ENCODE results near the gene SGO1. TPM values are rescaled to one million over a fixed set of nuclear protein-coding genes. Genes with fewer than 3 reads are reported as not detected.

Gene SGO1
- total and polyA plus RNA-seq, 4 donors, result 0.44 to 1.0 (median 0.83) TPM

DNA sequence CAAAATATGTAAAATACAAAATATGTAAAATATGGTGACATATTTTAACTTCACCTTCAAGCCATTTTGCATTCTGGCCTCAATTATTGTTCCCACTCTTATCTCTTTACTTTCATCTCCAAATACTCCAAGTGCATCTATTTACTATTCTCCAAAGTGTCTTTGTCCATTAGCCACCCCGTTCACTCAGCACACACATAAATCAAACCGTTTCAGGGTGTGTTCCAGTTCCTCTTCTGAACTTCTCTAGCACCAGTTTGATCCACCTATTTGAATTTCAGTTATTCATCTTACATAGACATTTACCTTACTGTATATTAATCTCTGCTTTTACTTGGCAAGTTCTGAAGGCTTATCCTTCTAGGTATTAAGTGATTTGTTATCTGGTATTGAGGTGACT is 45.1 kb downstream of the SGO1 start:
- no peaks in the 10 kb centered on the region for H3K9me3 ChIP-seq (ENCODE audit: control insufficient read depth in 4 of 4, insufficient read depth in 3 of 4, low read length in 3 of 4)
- DNase-seq (no peak), ATAC-seq (ENCODE audit: insufficient read depth, low FRiP score) (no peak)
- peaks cover 3 to 12% (median 7%) of the 10 kb centered on the region in 4 donors for H3K36me3 ChIP-seq (ENCODE audit: control insufficient read depth in 4 of 4, insufficient read depth in 4 of 4, low read length in 4 of 4)
- H3K4me3 ChIP-seq, result no peak overlapping the region
- H3K4me1 ChIP-seq (ENCODE audit: control insufficient read depth in 5 of 5, insufficient read depth in 5 of 5, low read length in 5 of 5), result peaks cover 0 to 17% (median 2%) of the 10 kb centered on the region in 5 donors
- no peaks in the 10 kb centered on the region for H3K27me3 ChIP-seq (ENCODE audit: control insufficient read depth in 3 of 3, insufficient read depth in 3 of 3, low read length in 2 of 3)
- TF ChIP-seq, protein P1, sequence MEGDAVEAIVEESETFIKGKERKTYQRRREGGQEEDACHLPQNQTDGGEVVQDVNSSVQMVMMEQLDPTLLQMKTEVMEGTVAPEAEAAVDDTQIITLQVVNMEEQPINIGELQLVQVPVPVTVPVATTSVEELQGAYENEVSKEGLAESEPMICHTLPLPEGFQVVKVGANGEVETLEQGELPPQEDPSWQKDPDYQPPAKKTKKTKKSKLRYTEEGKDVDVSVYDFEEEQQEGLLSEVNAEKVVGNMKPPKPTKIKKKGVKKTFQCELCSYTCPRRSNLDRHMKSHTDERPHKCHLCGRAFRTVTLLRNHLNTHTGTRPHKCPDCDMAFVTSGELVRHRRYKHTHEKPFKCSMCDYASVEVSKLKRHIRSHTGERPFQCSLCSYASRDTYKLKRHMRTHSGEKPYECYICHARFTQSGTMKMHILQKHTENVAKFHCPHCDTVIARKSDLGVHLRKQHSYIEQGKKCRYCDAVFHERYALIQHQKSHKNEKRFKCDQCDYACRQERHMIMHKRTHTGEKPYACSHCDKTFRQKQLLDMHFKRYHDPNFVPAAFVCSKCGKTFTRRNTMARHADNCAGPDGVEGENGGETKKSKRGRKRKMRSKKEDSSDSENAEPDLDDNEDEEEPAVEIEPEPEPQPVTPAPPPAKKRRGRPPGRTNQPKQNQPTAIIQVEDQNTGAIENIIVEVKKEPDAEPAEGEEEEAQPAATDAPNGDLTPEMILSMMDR (IDR thresholded peaks at IDR 0.05; ENCODE audit: control extremely low read depth, extremely low read depth), result no peak
- WGBS, 2 donors, result 33 to 53% methylated on average over 2 of the region's 2 CpGs
- H3K9ac ChIP-seq (ENCODE audit: insufficient read depth in 1 of 2, low read length in 2 of 2), result no peak overlapping the region
- H3K27ac ChIP-seq (ENCODE audit: low read depth in 1 of 2, low read length in 1 of 2), result no peak overlapping the region

DNA sequence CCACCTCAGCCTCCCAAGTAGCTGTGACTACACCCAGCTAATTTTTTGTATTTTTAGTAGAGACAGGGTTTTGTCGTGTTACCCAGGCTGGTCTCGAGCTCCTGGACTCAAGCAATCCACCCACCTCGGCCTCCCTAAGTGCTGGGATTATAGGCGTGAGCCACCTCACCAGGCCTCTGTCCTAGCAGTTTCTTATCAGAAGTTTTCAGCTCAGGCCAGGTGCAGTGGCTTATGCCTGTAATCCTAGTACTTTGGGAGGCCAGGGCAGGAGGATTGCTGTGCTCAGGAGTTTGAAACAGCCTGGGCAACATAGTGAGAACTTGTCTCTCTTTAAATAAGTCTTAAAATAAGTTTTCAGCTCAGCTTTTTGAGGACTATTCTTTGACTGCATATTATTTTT is 48.4 kb downstream of the SGO1 start:
- Histone ChIP-seq H3K4me1 (ENCODE audit: control insufficient read depth in 5 of 5, insufficient read depth in 5 of 5, low read length in 5 of 5) (peaks cover 0 to 12% (median 2%) of the 10 kb centered on the region in 5 donors), H3K36me3 (ENCODE audit: control insufficient read depth in 4 of 4, insufficient read depth in 4 of 4, low read length in 4 of 4) (peaks cover 3 to 12% (median 8%) of the 10 kb centered on the region in 4 donors), H3K27ac (ENCODE audit: low read depth in 1 of 2, low read length in 1 of 2) (no peak overlapping the region), H3K4me3 (no peak overlapping the region), H3K9me3 (ENCODE audit: control insufficient read depth in 4 of 4, insufficient read depth in 3 of 4, low read length in 3 of 4) (no peaks in the 10 kb centered on the region), H3K9ac (ENCODE audit: insufficient read depth in 1 of 2, low read length in 2 of 2) (no peak overlapping the region), H3K27me3 (ENCODE audit: control insufficient read depth in 3 of 3, insufficient read depth in 3 of 3, low read length in 2 of 3) (no peaks in the 10 kb centered on the region)
- TF ChIP-seq, protein P1 (IDR thresholded peaks at IDR 0.05; ENCODE audit: control extremely low read depth, extremely low read depth), result no peak
- ATAC-seq (ENCODE audit: insufficient read depth, low FRiP score), result no peak
- DNase-seq, result no peak
- WGBS, 2 donors, result 91 to 93% methylated on average over 4 of the region's 4 CpGs

DNA sequence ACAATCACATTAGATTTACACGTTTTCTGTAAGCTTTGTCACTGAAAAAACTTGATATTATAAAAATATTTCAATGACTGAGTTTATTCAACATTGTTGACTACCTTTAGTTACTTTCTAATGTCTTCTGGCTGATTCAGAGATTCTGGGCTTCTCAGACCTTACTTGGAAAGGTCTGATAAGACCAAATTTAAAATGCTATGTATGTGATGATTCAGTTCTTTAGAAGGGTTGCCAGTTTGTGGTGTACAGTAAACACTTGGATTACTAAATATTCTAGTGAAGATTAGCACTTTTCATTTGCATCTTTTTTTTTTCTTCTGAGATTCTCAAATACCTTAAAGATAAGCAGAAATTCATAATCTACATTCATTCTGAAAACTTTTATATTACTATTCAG is 49.8 kb downstream of the SGO1 start:
- Histone ChIP-seq H3K27me3 (ENCODE audit: control insufficient read depth in 3 of 3, insufficient read depth in 3 of 3, low read length in 2 of 3) (no peaks in the 10 kb centered on the region), H3K36me3 (ENCODE audit: control insufficient read depth in 4 of 4, insufficient read depth in 4 of 4, low read length in 4 of 4) (peaks cover 3 to 12% (median 8%) of the 10 kb centered on the region in 4 donors), H3K9me3 (ENCODE audit: control insufficient read depth in 4 of 4, insufficient read depth in 3 of 4, low read length in 3 of 4) (no peaks in the 10 kb centered on the region), H3K4me3 (no peak overlapping the region), H3K9ac (ENCODE audit: insufficient read depth in 1 of 2, low read length in 2 of 2) (no peak overlapping the region), H3K4me1 (ENCODE audit: control insufficient read depth in 5 of 5, insufficient read depth in 5 of 5, low read length in 5 of 5) (peaks cover 0 to under 1% (median 0%) of the 10 kb centered on the region in 5 donors), H3K27ac (ENCODE audit: low read depth in 1 of 2, low read length in 1 of 2) (no peak overlapping the region)
- DNase-seq, result no peak
- 92 to 98% methylated on average over 1 of the region's 1 CpG for WGBS, 2 donors
- TF ChIP-seq, protein P1 (IDR thresholded peaks at IDR 0.05; ENCODE audit: control extremely low read depth, extremely low read depth), result no peak
- no peak for ATAC-seq (ENCODE audit: insufficient read depth, low FRiP score)

DNA sequence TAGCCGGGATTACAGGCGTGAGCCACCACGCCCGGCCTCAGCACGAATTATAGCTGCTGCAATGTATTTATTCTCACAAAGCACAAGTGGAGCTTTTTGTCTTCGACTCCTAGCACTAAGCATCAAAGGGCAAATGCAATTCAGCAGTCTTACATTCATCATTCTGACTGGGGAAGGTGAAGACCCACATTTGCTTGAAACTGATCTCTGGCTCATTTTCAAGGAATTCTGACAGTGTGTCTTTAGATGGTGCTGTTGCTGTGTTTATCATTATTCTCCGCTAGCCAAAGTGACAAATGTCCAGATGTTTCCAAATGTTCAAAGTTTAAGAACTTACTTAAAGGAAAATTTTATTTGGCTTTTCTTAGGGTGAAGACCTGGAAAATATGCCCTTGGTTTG is 55.9 kb downstream of the SGO1 start:
- no peak overlapping the region for H3K27ac ChIP-seq (ENCODE audit: low read depth in 1 of 2, low read length in 1 of 2)
- no peak overlapping the region for H3K4me3 ChIP-seq
- no peaks in the 10 kb centered on the region for H3K27me3 ChIP-seq (ENCODE audit: control insufficient read depth in 3 of 3, insufficient read depth in 3 of 3, low read length in 2 of 3)
- ATAC-seq (ENCODE audit: insufficient read depth, low FRiP score) (no peak), DNase-seq (peak in 2 of 3 donors; percentile 57 to 63)
- peaks cover 7 to 11% (median 8%) of the 10 kb centered on the region in 4 donors for H3K36me3 ChIP-seq (ENCODE audit: control insufficient read depth in 4 of 4, insufficient read depth in 4 of 4, low read length in 4 of 4)
- 78 to 92% methylated on average over 7 of the region's 7 CpGs for WGBS, 2 donors
- no peaks in the 10 kb centered on the region for H3K9me3 ChIP-seq (ENCODE audit: control insufficient read depth in 4 of 4, insufficient read depth in 3 of 4, low read length in 3 of 4)
- no peak overlapping the region for H3K9ac ChIP-seq (ENCODE audit: insufficient read depth in 1 of 2, low read length in 2 of 2)
- TF ChIP-seq, protein P1 (IDR thresholded peaks at IDR 0.05; ENCODE audit: control extremely low read depth, extremely low read depth), result no peak
- H3K4me1 ChIP-seq (ENCODE audit: control insufficient read depth in 5 of 5, insufficient read depth in 5 of 5, low read length in 5 of 5), result peaks cover 0 to 7% (median 0%) of the 10 kb centered on the region in 5 donors

All from lung (tissue), 12 donors.